B cell (primary cell): ENCODE measurements around the gene TMEM33. TPM values are rescaled to one million over a fixed set of nuclear protein-coding genes. Genes with fewer than 3 reads are reported as not detected.

ENCODE experiments used
- ATAC-seq: fragments of 200-7000 bp; cut with Tn5 transposase; one replicate; pipeline ENCODE4 v1.10.0; 2021; ENCODE audit warnings: low read depth, mild to moderate bottlenecking, moderate number of reproducible peaks, moderate library complexity
- CTCF ChIA-PET: fragments of 350-600 bp; sonication (Branson Sonifier 250); formaldehyde crosslinking; loops from one replicate; lab custom pipeline; 2021; ENCODE audit warnings: antibody characterized with exemption, inconsistent platforms; lab: Charles Lee
- POLR2A ChIA-PET: fragments of 350-600 bp; sonication (Branson Sonifier 250); formaldehyde crosslinking; loops from one replicate; lab custom pipeline; 2021; ENCODE audit warnings: antibody characterized with exemption; lab: Charles Lee
- DNase-seq: peaks from one replicate; pipeline ENCODE4 v3.0.0; 2013
- H2AFZ ChIP-seq: 2 replicates; pipeline ENCODE4 v1.6.1; 2012; ENCODE audit warnings: mild to moderate bottlenecking, low read depth, low read length; ENCODE audit not compliant: insufficient read depth, poor library complexity, severe bottlenecking
- H3K27ac ChIP-seq, 2 donors: 1 replicate in 1 of 2; 2 replicates in 1 of 2; pipeline ENCODE4 v1.5.1; 2012 to 2013; ENCODE audit warnings: low read length in 2 of 2, mild to moderate bottlenecking in 2 of 2, moderate library complexity in 1 of 2
- H3K27me3 ChIP-seq, 4 experiments: fragments of 200-600 bp in 1 of 4; sonication (generic) in 1 of 4; replicated peaks in 1 of 4; 1 replicate in 2 of 4; 2 replicates in 2 of 4; pipeline versions ENCODE4 v1.6.1 to v1.7.0; 2013 to 2016; ENCODE audit warnings: low read length in 3 of 4, mild to moderate bottlenecking in 2 of 4, mixed read lengths in 1 of 4, moderate library complexity in 1 of 4; ENCODE audit not compliant: insufficient read depth in 4 of 4, control insufficient read depth in 3 of 4; ENCODE audit errors: control extremely low read depth in 1 of 4
- H3K36me3 ChIP-seq, 2 experiments: replicated peaks in 1 of 2; 1 replicate in 1 of 2; 2 replicates in 1 of 2; pipeline versions ENCODE4 v1.6.1 to v1.7.1; 2013; ENCODE audit warnings: low read length in 1 of 2; ENCODE audit not compliant: insufficient read depth in 2 of 2, control insufficient read depth in 1 of 2; ENCODE audit errors: control extremely low read depth in 1 of 2, extremely low read depth in 1 of 2
- H3K4me1 ChIP-seq, 2 donors: fragments of 200-600 bp in 1 of 2; sonication (generic) in 1 of 2; 1 replicate in 1 of 2; 2 replicates in 1 of 2; pipeline versions ENCODE4 v1.5.1 to v1.6.1; 2013 to 2017; ENCODE audit warnings: low read length in 2 of 2; ENCODE audit not compliant: control insufficient read depth in 2 of 2, insufficient read depth in 2 of 2
- H3K4me2 ChIP-seq: replicated peaks from 2 replicates; pipeline ENCODE3; 2012; ENCODE audit warnings: mild to moderate bottlenecking, low read depth, low read length; ENCODE audit not compliant: poor library complexity, severe bottlenecking
- H3K4me3 ChIP-seq, 5 experiments: fragments of 200-600 bp in 1 of 5; sonication (generic) in 1 of 5; 1 replicate in 3 of 5; 2 replicates in 2 of 5; pipeline versions ENCODE4 v1.5.1 to v1.7.0; 2011 to 2016; ENCODE audit warnings: low read length in 4 of 5, mild to moderate bottlenecking in 4 of 5, low read depth in 2 of 5, control low read depth in 1 of 5, moderate library complexity in 1 of 5; ENCODE audit not compliant: insufficient read depth in 1 of 5; ENCODE audit errors: control extremely low read depth in 1 of 5, extremely low read depth in 1 of 5
- H3K79me2 ChIP-seq: fragments of 200-600 bp; sonication (generic); one replicate; pipeline ENCODE4 v1.6.0; 2016; ENCODE audit warnings: low read length; ENCODE audit not compliant: control insufficient read depth, insufficient read depth
- H3K9ac ChIP-seq: fragments of 200-600 bp; sonication (generic); 2 replicates; pipeline ENCODE4 v1.6.1; 2017; ENCODE audit warnings: mild to moderate bottlenecking, low read length, moderate library complexity
- H3K9me3 ChIP-seq, 3 donors: one replicate each; pipeline versions ENCODE4 v1.6.1 to v1.7.1; 2013; ENCODE audit warnings: low read length in 2 of 3; ENCODE audit not compliant: control insufficient read depth in 2 of 3, insufficient read depth in 1 of 3; ENCODE audit errors: control extremely low read depth in 1 of 3
- H4K20me1 ChIP-seq: 2 replicates; pipeline ENCODE4 v1.6.0; 2012; ENCODE audit warnings: mild to moderate bottlenecking, low read length; ENCODE audit not compliant: insufficient read depth, control insufficient read depth, poor library complexity, severe bottlenecking
- H3K27ac Mint-ChIP-seq: one replicate; pipeline ENCODE4 v1.8.0; 2021; ENCODE audit warnings: mixed read lengths
- H3K27me3 Mint-ChIP-seq: one replicate; pipeline ENCODE4 v1.8.0; 2021; ENCODE audit warnings: mixed read lengths
- H3K4me1 Mint-ChIP-seq: one replicate; pipeline ENCODE4 v1.8.0; 2021; ENCODE audit warnings: mixed read lengths
- H3K4me3 Mint-ChIP-seq: one replicate; pipeline ENCODE4 v1.8.0; 2021; ENCODE audit warnings: mixed read lengths
- H3K9me3 Mint-ChIP-seq: one replicate; pipeline ENCODE4 v1.8.0; 2022; ENCODE audit warnings: mixed read lengths; ENCODE audit not compliant: insufficient read depth
- CTCF ChIP-seq: fragments of 200-600 bp; IDR thresholded peaks from one replicate; pipeline ENCODE4 v1.8.0; 2022; ENCODE audit warnings: antibody characterized with exemption, mild to moderate bottlenecking
- EZH2 ChIP-seq: IDR thresholded peaks from 2 replicates; pipeline ENCODE4 v1.6.1; 2012; ENCODE audit warnings: borderline replicate concordance, low read depth, mild to moderate bottlenecking, moderate library complexity, low read length; ENCODE audit not compliant: insufficient read depth, poor library complexity, severe bottlenecking
- WGBS: methylation state at CpG from one replicate; pipeline ENCODE4 v1.1.5; 2013; ENCODE audit warnings: missing lambda C conversion rate; ENCODE audit not compliant: insufficient coverage; 5-methylcytosine and 5-hydroxymethylcytosine counted together
- intact Hi-C: fragments of 100-400 bp; cut with micrococcal nuclease; formaldehyde crosslinking; loops from one replicate; pipeline ENCODE4 v1.10.0; 2022
- polyA plus RNA-seq: library from polyadenylated mRNA; depleted of rRNA; stranded (reverse); fragments of >200 nt; gene quantifications from 2 replicates; pipeline ENCODE4 v1.2.3, GENCODE V29; 2012
- total RNA-seq, 2 donors: library from RNA; stranded (reverse); fragments of 120-200 nt in 1 of 2; gene quantifications; 1 replicate in 1 of 2; 2 replicates in 1 of 2; pipeline versions ENCODE4 v1.2.3 to v1.2.4, GENCODE V29; 2013 to 2022

Gene TMEM33
- total and polyA plus RNA-seq, 2 donors (not counting 1 experiment from before 2014, with no cell fraction given) = 10.5 to 39.2 TPM

- Mint-ChIP-seq H3K4me3 (no peak overlapping the region), H3K27ac (no peak overlapping the region), H3K4me1 (peaks cover 1% of the 10 kb centered on the region), H3K27me3 (no peaks in the 10 kb centered on the region), H3K9me3 (peaks cover 12% of the 10 kb centered on the region)
- Histone ChIP-seq H3K4me3 (no peak overlapping the region), H4K20me1 (no peaks in the 10 kb centered on the region), H3K9me3 (peaks cover 0 to 8% (median 8%) of the 10 kb centered on the region in 3 donors), H3K4me2 (no peak overlapping the region), H3K27me3 (no peaks in the 10 kb centered on the region), H2AFZ (no peak overlapping the region), H3K79me2 (no peaks in the 10 kb centered on the region), H3K36me3 (no peaks in the 10 kb centered on the region), H3K9ac (no peak overlapping the region), H3K4me1 (no peaks in the 10 kb centered on the region), H3K27ac (no peak overlapping the region)
- no peak for DNase-seq
- no peak for ATAC-seq
- ChIA-PET CTCF (no interaction called here), POLR2A (no interaction called here)
- no peak for TF ChIP-seq CTCF
- no peak for TF ChIP-seq EZH2
- no CpG with 5 or more reads among the region's 1 CpG for WGBS
- intact Hi-C loops = no loop called here
These were observed 29.2 kb downstream of the TMEM33 start for GRCh38 chr4:41964401-41964800.

GRCh38 chr4:41967392-41967791, 32.2 kb downstream of the TMEM33 start:
- TF ChIP-seq CTCF (no peak), EZH2 (no peak)
- H3K9me3 Mint-ChIP-seq = peaks cover 14% of the 10 kb centered on the region
- no peak overlapping the region for H3K9ac ChIP-seq
- peaks cover 5% of the 10 kb centered on the region for H3K4me1 Mint-ChIP-seq
- no peak overlapping the region for H3K27ac Mint-ChIP-seq
- no peaks in the 10 kb centered on the region for H3K27me3 ChIP-seq
- H4K20me1 ChIP-seq = no peaks in the 10 kb centered on the region
- no peak overlapping the region for H3K4me3 Mint-ChIP-seq
- H3K4me1 ChIP-seq = no peaks in the 10 kb centered on the region
- no peak overlapping the region for H3K4me3 ChIP-seq
- H3K27ac ChIP-seq = no peak overlapping the region
- no peaks in the 10 kb centered on the region for H3K79me2 ChIP-seq
- DNase-seq = no peak
- H3K4me2 ChIP-seq = no peak overlapping the region
- ATAC-seq = no peak
- H3K27me3 Mint-ChIP-seq = no peaks in the 10 kb centered on the region
- WGBS = no CpG with 5 or more reads among the region's 2 CpGs
- H2AFZ ChIP-seq = no peak overlapping the region
- POLR2A ChIA-PET = no interaction called here
- no peaks in the 10 kb centered on the region for H3K36me3 ChIP-seq
- intact Hi-C loops = no loop called here
- CTCF ChIA-PET = interaction anchor here (0.7 to 1.7 kb wide), 2 partner anchors 10 to 20 kb away, joined by 3 to 5 read pairs; no protein-coding TSS in a partner anchor
- peaks cover 0 to 8% (median 8%) of the 10 kb centered on the region in 3 donors for H3K9me3 ChIP-seq
